Hindlimb muscle (tissue), 1 donor: ENCODE data around the gene PDK3. TPM values are rescaled to one million over a fixed set of nuclear protein-coding genes. Genes with fewer than 3 reads are reported as not detected.

Experiments used
- DNase-seq: peaks from one replicate; pipeline ENCODE4 v3.0.0-alpha.2; 2013
- polyA plus RNA-seq: library from polyadenylated mRNA; unstranded; fragments of 120-200 nt; gene quantifications from one replicate; pipeline ENCODE4 v1.2.1, GENCODE V29; 2013; ENCODE audit not compliant: insufficient read length

The PDK3 gene
- polyA plus RNA-seq, 1 donor = 1.5 TPM

DNA sequence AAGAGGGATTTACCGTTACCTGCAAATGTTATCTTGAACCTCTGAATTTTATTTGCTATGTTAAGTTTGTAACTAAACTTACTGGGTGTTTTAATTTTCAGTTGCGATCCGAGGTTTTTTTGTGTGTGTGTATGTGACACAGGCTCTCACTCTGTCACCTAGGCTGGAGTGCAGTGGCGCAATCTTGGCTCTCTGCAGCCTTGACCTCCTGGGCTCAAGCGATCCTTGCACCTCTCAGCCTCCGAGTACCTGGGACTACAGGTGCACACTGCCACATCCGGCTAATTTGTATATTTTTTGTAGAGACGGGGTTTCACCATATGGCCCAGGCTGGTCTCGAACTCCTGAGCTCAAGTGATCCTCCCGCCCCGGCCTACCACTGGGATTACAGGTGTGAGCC, 18.5 kb downstream of the PDK3 start:
- no peak for DNase-seq

DNA sequence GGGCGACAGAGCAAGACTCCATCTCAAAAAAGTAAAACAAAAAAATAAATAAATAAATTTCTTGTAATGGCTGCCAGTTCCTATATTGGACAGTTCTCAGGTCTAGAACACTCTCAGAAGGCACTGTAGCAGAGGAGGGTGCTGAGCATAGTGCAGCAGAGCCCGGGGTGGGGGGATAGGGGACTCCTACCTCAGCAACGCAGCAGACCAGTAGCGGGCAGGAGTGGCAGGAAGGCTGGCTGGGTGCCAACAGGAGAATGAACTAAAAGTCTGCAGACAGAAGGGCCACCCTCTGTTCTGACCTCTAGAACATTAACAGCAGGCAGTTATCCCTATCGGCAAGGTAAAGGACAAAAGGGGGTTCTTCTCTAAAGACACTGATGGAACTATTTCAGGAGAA, 20.2 kb downstream of the PDK3 start:
- DNase-seq = no peak

DNA sequence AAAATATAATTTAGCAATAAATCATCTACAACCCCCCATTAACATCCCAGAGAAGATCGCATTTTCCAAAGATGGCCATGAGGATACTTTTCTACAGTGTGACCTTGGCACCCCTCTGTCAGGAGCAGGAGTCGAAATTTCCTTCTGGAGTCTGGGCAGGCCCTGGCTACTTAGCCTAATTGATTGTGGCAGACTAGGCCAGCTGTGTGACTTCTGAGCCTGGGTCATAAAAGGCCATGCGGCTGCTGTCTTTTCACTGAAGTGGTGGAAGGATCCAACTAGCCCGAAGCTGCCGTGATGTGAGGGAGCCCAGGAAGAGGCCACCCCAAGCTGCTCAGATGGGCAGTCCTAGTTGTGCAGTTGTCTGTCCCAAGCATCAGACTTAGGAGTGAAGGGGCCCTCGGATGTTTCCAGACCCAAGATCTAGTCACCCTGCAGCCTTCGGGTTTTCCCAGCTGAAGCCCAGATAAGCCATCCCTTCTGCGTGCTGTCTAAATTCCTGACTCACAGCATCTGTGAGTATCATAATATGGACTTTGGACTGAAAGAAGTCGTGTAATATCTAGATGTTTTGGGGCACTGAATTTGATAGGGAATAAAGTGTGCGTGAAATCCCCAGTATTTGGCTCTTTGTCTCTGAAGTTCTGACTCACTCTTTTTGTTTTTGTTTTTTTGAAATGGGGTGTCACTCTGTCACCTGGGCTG, 21.0 kb downstream of the PDK3 start:
- DNase-seq = no peak

- no peak for DNase-seq
Observed at GRCh38 chrX:24487571-24487970, 22.5 kb downstream of the PDK3 start.

DNA sequence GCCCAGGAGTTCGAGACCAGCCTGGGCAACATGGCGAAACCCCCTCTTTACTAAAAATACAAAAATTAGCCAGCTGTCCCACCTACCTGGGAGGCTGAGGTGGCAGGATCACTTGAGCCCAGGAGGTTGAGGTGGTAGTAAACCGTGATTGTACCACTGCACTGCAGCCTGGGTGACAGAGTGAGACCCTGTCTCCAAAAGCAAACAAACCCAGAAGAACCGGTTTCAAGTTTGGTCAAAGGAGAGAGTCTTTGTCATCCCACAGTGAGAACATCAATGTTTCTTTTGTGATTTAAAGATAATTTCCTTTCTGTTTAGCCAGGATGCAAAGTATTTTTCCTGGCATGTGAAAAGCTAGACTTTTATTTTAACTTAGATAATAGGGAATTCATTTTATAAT, 26.7 kb downstream of the PDK3 start:
- no peak for DNase-seq

DNA sequence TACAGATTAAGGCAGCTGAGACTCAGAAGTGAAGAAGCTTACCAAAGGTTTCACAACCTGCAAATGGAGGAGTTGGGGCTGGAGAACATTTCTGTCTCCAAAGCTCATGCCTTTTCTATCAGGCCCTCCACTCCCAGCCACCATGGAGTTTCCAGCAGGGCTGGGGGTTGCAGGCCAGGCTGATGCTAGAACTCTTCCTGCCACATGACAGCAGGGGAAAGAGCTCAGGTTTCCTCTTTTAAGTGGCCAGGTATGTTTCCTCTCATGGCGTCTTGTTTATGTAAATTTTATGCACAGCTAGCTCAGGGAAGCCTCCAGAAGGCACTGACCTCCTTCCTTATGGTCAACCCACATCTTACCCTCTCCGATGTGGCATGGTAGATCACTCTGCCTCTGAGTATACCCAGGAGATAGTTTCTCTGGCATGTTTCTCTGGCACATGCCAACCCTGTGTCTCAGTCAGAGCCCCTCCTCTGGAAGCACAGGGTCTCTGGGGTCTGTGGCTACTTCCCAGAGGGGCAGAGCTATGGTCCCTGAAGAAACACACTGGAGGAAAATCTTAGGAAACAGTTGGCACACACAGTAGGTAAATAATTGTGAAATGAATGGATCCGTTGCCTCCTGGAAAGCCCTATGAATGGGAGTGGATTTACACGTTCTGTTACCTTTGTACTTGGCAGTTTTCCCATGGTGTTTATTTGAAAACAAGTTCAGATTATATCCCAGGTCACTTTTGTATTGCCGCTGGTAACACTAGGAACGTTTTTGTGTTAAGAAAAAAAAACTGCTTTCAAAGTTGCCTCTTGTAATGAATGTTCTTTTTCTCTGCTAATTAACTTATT, 28.9 kb downstream of the PDK3 start:
- no peak for DNase-seq

DNA sequence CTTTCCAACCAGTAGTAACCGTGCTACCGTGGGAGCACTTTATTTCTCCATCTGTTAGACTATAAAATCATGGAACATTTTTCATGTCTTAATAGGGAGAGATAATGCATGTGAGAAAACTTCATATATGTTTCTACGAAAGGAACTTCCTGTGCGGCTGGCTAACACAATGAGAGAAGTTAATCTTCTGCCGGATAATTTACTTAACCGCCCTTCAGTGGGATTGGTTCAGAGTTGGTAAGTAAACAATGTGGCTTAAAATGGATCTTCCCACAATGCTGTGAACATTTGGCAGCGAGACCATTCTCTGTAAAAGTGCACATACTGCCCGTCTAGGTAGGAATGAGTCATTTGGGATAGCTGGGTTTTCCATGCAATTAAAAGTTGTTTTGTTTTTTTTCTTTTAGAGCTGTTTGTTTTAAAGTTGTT, 29.6 kb downstream of the PDK3 start:
- peak; percentile 38 for DNase-seq

DNA sequence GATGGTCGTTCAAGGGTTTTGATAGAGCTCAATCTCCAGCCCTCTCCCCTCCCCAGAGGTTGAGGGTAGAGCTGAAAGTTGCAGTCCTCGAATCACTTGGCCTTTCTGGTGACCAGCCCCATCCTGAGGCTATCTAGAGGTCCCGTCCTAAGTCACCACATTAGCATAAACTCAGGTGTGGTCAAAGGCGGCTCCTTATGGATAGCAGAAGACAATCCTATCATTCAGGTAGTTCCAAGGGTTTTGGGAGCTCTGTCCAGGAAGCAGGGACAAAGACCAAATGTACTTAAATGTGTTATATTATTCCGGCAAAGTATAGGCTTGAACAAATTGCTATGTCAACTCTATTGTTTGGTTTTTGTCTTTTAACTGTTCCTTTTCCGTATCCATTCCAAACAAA, 30.6 kb downstream of the PDK3 start:
- DNase-seq = no peak

- peak; percentile 29 for DNase-seq
Observed at GRCh38 chrX:24498181-24498580, 33.1 kb downstream of the PDK3 start.

DNA sequence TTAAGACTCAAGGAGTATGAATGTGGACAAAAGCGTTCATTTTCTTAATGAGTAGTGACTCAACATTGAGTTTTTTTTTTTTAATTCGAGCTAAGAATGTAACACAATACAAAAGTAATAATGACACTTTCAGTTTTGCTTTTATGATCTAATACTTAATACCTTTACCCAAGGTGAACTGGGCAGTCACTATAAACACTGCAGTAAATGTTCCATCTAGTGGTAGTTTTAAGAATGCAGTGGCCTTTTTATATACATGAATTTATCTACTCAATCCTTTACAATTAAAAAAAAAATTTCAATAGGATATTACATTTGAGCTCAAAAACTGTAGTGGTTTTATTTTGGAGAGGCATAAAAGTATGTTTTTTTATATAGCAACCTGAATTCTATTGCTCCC, 33.9 kb downstream of the PDK3 start:
- no peak for DNase-seq

- no peak for DNase-seq
Observed at GRCh38 chrX:24506082-24506481, 41.0 kb downstream of the PDK3 start.

GRCh38 chrX:24508375-24508774, 43.3 kb downstream of the PDK3 start:
- DNase-seq = no peak

GRCh38 chrX:24513416-24513815, 48.3 kb downstream of the PDK3 start:
- DNase-seq = no peak

DNA sequence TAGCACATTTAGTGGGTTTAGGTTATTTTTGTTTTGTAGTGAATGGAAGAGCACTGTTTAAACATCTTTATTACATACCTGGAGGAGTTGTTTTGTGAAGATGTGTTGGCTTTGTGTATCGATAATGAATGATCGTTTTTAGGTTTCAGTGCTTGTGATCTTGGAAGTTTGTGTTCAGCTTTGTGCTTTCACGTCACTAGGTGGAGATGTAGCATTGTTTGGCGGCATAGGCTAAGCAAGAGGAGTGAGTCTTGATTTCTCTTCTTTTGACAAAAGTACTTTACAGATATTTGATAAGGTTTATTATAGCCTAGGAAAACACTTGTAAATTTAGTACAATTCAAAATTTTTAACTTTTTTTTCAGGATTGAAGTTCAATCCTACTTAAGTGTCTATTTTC, 50.4 kb downstream of the PDK3 start:
- DNase-seq = peak; percentile 24

DNA sequence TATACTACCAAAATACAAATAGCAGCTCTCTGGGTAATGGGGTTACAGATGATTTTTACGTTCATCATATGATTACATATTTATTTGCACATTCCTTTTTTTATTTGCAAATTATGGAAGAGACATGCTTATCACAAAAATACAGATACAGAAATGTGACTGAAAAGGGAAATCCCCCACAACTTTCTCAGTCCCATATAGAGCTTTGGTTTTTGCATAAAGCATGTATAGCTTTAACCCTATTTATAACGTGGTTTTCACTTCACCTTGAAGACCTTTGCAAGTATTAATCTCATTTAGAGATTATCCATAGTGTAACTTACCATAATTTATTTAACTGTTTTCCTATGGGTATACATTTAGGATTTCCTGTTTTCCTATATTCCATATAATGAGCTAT, 55.4 kb downstream of the PDK3 start:
- no peak for DNase-seq

GRCh38 chrX:24525455-24525854, 60.4 kb downstream of the PDK3 start:
- DNase-seq = no peak

DNA sequence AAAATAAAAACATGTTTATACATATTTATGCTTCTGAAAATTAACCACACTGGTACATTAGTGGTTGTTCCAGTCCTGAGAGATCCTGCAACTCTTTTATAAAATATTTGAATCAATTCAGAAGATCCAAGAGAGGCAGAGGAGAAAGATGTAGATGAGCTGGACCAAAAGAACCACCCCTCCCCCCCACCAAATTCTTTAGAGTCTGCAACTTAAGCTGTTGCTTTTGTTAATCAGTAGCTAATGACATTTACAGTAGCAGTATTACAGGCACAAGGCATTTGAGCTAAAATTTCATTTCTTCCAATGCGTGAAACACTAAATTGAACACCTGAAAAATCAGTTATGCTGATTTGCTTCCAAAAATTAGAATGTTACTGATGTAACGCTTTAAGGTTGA, 61.5 kb downstream of the PDK3 start:
- DNase-seq = no peak

DNA sequence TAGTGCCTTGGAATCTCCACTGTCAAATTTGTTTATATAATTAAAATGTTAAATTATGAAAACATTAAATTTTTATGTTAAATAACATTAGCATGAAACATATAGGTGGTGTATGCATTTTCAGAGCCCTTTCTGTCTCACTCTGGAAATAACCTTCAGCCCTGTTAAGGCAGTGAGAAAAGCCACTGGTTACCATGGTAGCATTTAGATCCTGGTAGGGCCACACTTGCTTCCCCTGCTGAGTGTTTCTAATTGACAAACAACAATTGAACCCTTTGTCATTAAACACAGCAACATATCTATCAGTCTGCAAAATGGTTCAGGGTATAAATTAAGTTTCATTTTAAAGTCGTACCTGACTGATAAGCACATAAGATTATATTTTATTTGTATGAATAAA, 63.5 kb downstream of the PDK3 start:
- DNase-seq = no peak

DNA sequence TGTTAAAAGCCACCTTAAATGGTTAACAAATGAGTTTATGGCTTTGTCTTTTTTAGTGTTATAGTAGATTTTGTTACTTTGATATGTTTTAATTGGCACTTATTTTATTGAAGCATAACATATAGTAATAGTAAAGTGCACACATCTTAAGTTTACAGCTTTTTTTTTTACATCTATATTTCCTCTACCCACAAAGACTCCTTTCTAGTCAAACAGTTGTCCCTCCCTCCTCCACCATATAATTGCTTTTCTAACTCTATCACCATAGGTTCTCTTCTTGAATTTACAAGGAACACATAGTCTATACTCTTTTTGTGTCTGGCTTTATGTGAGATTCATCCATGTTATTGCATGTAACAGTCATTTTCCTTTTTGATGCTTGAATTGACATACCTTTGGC, 71.5 kb downstream of the PDK3 start:
- no peak for DNase-seq

DNA sequence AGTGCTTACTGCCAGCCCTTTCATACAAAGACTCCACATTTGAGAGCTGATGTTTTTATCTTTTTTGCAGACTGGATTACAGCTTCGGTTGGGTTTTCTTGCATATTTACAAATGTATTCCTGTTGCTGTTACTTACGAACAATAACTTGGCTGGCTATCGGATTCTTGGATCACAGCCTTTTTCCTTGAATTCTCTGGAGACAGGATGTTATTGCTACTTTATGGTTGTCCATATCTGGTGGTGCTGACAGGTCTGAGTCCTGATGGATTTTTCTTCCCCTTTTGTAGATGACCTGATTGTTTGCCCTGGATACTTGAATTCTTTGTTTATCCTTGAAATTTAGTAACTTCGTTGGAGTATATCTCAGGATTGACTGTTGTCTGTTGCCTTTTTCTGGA, 77.7 kb downstream of the PDK3 start:
- peak; percentile 32 for DNase-seq

GRCh38 chrX:24547961-24548360, 82.9 kb downstream of the PDK3 start:
- no peak for DNase-seq

DNA sequence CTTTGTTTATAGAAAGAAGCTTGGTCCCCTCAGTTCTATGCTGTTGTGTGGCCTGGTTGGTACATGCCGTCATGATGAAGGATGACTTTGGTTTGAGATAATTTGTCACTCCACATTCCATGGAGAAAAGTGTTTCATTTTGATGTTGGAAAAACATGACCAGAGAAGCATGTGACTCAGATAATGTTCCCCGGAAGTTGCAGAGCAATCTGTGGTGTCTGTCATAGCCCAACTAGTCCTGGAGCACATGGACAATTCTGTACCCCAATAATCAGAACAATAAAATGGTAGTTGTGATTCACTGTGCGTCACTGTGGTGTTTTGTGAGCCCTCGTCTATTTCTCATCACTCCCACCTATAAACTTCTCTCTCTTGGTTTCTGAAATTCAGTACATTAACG, 85.1 kb downstream of the PDK3 start:
- no peak for DNase-seq

DNA sequence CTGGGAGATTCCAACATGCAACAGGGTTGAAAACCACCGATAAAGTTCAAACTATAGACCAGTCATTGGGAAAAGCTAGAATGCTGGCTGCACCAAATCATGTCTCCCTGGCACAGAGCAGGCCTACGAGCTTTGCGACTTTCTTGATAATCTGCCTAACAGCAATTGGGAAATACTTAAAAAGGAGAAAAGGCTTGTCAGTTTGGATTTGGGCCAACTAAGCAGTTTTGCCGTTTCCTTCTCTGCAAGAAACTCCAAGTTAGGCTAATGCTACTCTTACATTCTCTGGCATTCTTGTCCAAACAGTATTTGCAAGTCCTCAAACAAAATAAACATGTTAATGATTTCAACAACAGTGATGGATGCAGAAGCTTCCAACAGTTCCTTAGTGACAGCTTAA, 87.9 kb downstream of the PDK3 start:
- no peak for DNase-seq

DNA sequence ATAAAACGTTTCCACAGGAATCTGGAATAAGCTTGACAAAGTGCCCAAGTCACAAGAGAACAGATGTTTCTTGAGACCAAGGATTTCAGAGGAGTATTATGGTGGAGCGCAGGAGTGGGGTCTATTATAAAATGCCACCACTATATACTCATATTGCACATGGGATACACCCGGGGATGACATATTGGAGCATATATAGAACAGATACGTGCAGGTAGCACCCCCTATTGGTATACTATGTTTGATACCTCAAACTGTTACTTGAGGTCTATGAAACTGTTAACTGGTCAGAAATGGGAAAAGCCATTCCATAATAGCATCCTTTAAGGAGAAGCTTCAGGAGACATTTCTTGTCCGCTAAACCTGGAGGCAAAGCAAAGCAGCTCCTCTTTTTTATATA, 96.0 kb downstream of the PDK3 start:
- no peak for DNase-seq
